Activated T-cell treated with anti-CD3 and anti-CD28 coated beads for 4 hours (primary cell): Measurements from ENCODE around the gene SUPT3H.

Experiments
- DNase-seq: peaks from one replicate; pipeline ENCODE4 v3.0.0-alpha.2; 2020

SUPT3H gene

GRCh38 chr6:45377554-45378333, at the start of gene SUPT3H:
TSS of gene SUPT3H (minus strand) at chr6:45377934.
- DNase-seq = peak; percentile 94

- DNase-seq = no peak
Measured at GRCh38 chr6:45426251-45426650, 48.5 kb upstream of the SUPT3H start.

- no peak for DNase-seq
Measured at GRCh38 chr6:45424451-45424861, 46.7 kb upstream of the SUPT3H start.

- no peak for DNase-seq
Measured at GRCh38 chr6:45423824-45424450, 46.2 kb upstream of the SUPT3H start.

- DNase-seq = no peak
Measured at GRCh38 chr6:45423111-45423823, 45.5 kb upstream of the SUPT3H start.

GRCh38 chr6:45422503-45423110, 44.9 kb upstream of the SUPT3H start:
- no peak for DNase-seq

- no peak for DNase-seq
Measured at GRCh38 chr6:45421709-45422502, 44.2 kb upstream of the SUPT3H start.

- DNase-seq = no peak
Measured at GRCh38 chr6:45420909-45421708, 43.4 kb upstream of the SUPT3H start.

GRCh38 chr6:45420083-45420908, 42.6 kb upstream of the SUPT3H start:
- DNase-seq = peak; percentile 33

GRCh38 chr6:45419571-45420082, 41.9 kb upstream of the SUPT3H start:
- peak; percentile 40 for DNase-seq

- DNase-seq = no peak
Measured at GRCh38 chr6:45417436-45417835, 39.7 kb upstream of the SUPT3H start.

- DNase-seq = no peak
Measured at GRCh38 chr6:45416700-45417099, 39.0 kb upstream of the SUPT3H start.

- DNase-seq = no peak
Measured at GRCh38 chr6:45415788-45416518, 38.2 kb upstream of the SUPT3H start.

GRCh38 chr6:45415315-45415714, 37.6 kb upstream of the SUPT3H start:
- DNase-seq = no peak

GRCh38 chr6:45411959-45412358, 34.2 kb upstream of the SUPT3H start:
- no peak for DNase-seq

- DNase-seq = no peak
Measured at GRCh38 chr6:45400021-45400420, 22.3 kb upstream of the SUPT3H start.

GRCh38 chr6:45398075-45398813, 20.5 kb upstream of the SUPT3H start:
- no peak for DNase-seq

GRCh38 chr6:45394586-45395095, 16.9 kb upstream of the SUPT3H start:
- DNase-seq = no peak

- no peak for DNase-seq
Measured at GRCh38 chr6:45388328-45388727, 10.6 kb upstream of the SUPT3H start.
